Neural cell (in vitro differentiated cells): ENCODE data around the gene MAPT.

Experiments used
- CTCF ChIP-seq: fragments of 450-650 bp; IDR thresholded peaks from 2 replicates; pipeline ENCODE4 v1.5.1; 2014; ENCODE audit warnings: antibody characterized with exemption, mild to moderate bottlenecking, moderate library complexity; ENCODE audit not compliant: poor library complexity, severe bottlenecking
- EP300 ChIP-seq: fragments of 450-650 bp; conservative IDR thresholded peaks from 2 replicates; pipeline ENCODE4 v1.6.1; 2014; ENCODE audit warnings: antibody characterized with exemption, mild to moderate bottlenecking, moderate library complexity; ENCODE audit not compliant: poor library complexity, severe bottlenecking
- EZH2 ChIP-seq: fragments of 200-600, 300-800 bp; shearing (Covaris generic), sonication (generic); IDR thresholded peaks from 2 replicates; pipeline ENCODE4 v1.6.1; 2014; ENCODE audit warnings: antibody characterized with exemption, low read length, borderline replicate concordance, mild to moderate bottlenecking; ENCODE audit not compliant: insufficient read depth, poor library complexity, severe bottlenecking
- MXI1 ChIP-seq: fragments of 450-650 bp; conservative IDR thresholded peaks from 2 replicates; pipeline ENCODE4 v1.6.1; 2014; ENCODE audit warnings: antibody characterized with exemption, mild to moderate bottlenecking; ENCODE audit not compliant: poor library complexity, severe bottlenecking
- POLR2AphosphoS5 ChIP-seq: IDR thresholded peaks from 2 replicates; pipeline ENCODE4 v1.6.1; 2012
- RAD21 ChIP-seq: fragments of 450-650 bp; conservative IDR thresholded peaks from 2 replicates; pipeline ENCODE4 v1.6.1; 2014; ENCODE audit warnings: antibody characterized with exemption, mild to moderate bottlenecking, moderate library complexity
- REST ChIP-seq: IDR thresholded peaks from 2 replicates; pipeline ENCODE4 v1.6.1; 2012; ENCODE audit warnings: borderline replicate concordance
- SMC3 ChIP-seq: fragments of 450-650 bp; conservative IDR thresholded peaks from 2 replicates; pipeline ENCODE4 v1.6.1; 2014; ENCODE audit warnings: antibody characterized with exemption, mild to moderate bottlenecking, moderate library complexity; ENCODE audit not compliant: poor library complexity
- TAF1 ChIP-seq: IDR thresholded peaks from 2 replicates; pipeline ENCODE4 v1.6.1; 2012; ENCODE audit warnings: low read depth

- TF ChIP-seq CTCF (no peak), MXI1 (no peak), RAD21 (no peak), EP300 (no peak), TAF1 (no peak), EZH2 (no peak), POLR2AphosphoS5 (no peak), SMC3 (no peak), REST (no peak)
Measured at GRCh38 chr17:45876539-45876938, 17.8 kb upstream of the MAPT start.
